Esophagus (tissue), 2 donors: ENCODE results near the gene SAMD9. TPM values are rescaled to one million over a fixed set of nuclear protein-coding genes. Genes with fewer than 3 reads are reported as not detected.
"Not testable (repeated sequence)": the region's sequence is repeated elsewhere in the genome, so short reads cannot be mapped to it uniquely, and the experiment has no call there.

Experiments used
- H3K27ac ChIP-seq, 2 donors: one replicate each; pipeline ENCODE4 v1.5.1; 2013; ENCODE audit warnings: low read depth in 2 of 2, mild to moderate bottlenecking in 2 of 2, inconsistent platforms in 1 of 2, low read length in 1 of 2, moderate library complexity in 1 of 2
- H3K27me3 ChIP-seq, 2 donors: one replicate each; pipeline ENCODE4 v1.6.1; 2013; ENCODE audit warnings: low read length in 2 of 2, control low read depth in 1 of 2, mild to moderate bottlenecking in 1 of 2; ENCODE audit not compliant: insufficient read depth in 2 of 2, control insufficient read depth in 1 of 2
- H3K36me3 ChIP-seq, 2 donors: one replicate each; pipeline ENCODE4 v1.6.1; 2013; ENCODE audit warnings: low read length in 1 of 2; ENCODE audit not compliant: control insufficient read depth in 2 of 2, insufficient read depth in 2 of 2
- H3K4me1 ChIP-seq, 2 donors: one replicate each; pipeline ENCODE4 v1.6.1; 2013; ENCODE audit warnings: low read length in 1 of 2; ENCODE audit not compliant: control insufficient read depth in 2 of 2, insufficient read depth in 2 of 2
- H3K4me3 ChIP-seq, 2 donors: one replicate each; pipeline ENCODE4 v1.5.1; 2013; ENCODE audit warnings: low read length in 2 of 2, mild to moderate bottlenecking in 2 of 2, low read depth in 1 of 2, moderate library complexity in 1 of 2
- H3K9me3 ChIP-seq, 2 donors: one replicate each; pipeline ENCODE4 v1.6.1; 2013; ENCODE audit warnings: mild to moderate bottlenecking in 2 of 2, low read depth in 1 of 2, low read length in 1 of 2, moderate library complexity in 1 of 2; ENCODE audit not compliant: control insufficient read depth in 2 of 2, insufficient read depth in 1 of 2
- WGBS, 2 donors: extraction: QIAGEN DNeasy Blood & Tissue Kit; methylation state at CpG; one replicate each; pipeline ENCODE4 v1.1.7; 2013; 5-methylcytosine and 5-hydroxymethylcytosine counted together
- polyA plus RNA-seq, 2 donors: library from polyadenylated mRNA; stranded (reverse); fragments of 200-250 nt; gene quantifications; one replicate each; pipeline ENCODE4 v1.2.3, GENCODE V29; 2013
- donor health status: healthy with polysubstance abuse.
- donor health status: Bipolar disorder and iron deficiency.

The SAMD9 gene
- polyA plus RNA-seq, 2 donors: 22.1 to 25.2 TPM

DNA sequence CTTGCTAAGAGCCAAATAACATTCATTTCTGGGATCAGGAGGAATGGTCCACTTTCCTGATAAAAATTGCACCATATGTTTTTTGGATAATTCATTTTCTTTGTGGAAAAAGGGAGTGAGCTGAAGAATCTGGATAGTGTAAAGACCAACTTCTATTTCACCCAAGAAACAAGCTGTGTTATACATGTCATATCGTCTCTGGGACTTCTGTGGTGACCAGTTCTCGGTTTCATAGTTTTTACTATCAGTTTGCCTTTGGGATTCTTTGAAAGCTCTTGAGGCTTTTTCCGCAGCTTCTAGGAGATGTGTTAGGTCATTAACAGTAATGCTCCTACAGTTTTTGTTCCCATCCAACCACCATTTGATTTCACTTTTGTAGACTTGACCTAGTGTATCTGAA, 14.4 kb upstream of the SAMD9 start:
- Histone ChIP-seq H3K36me3 (peaks cover 0 to 2% of the 10 kb centered on the region in 2 donors), H3K27ac (no peak overlapping the region), H3K9me3 (no peaks in the 10 kb centered on the region), H3K4me3 (no peak overlapping the region), H3K4me1 (no peaks in the 10 kb centered on the region), H3K27me3 (no peaks in the 10 kb centered on the region)
- 91% methylated on average over 3 of the region's 3 CpGs for WGBS, 2 donors

DNA sequence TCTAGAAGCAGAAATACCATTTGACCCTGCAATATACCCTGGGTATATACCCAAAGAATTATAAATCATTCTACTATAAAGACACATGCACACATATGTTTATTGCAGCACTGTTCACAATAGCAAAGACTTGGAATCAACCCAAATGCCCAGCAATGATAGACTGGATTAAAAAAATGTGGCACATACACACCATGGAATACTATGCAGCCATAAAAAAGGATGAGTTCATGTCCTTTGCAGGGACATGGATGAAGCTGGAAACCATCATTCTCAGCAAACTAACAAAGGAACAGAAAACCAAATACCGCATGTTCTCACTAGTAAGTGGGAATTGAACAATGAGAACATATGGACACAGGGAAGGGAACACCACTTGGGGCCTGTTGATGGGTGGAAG, 9.2 kb upstream of the SAMD9 start:
- not testable (repeated sequence) for H3K4me1 ChIP-seq, H3K27me3 ChIP-seq, H3K9me3 ChIP-seq, H3K4me3 ChIP-seq, H3K27ac ChIP-seq, H3K36me3 ChIP-seq
- 94 to 98% methylated on average over 1 of the region's 1 CpG for WGBS, 2 donors

DNA sequence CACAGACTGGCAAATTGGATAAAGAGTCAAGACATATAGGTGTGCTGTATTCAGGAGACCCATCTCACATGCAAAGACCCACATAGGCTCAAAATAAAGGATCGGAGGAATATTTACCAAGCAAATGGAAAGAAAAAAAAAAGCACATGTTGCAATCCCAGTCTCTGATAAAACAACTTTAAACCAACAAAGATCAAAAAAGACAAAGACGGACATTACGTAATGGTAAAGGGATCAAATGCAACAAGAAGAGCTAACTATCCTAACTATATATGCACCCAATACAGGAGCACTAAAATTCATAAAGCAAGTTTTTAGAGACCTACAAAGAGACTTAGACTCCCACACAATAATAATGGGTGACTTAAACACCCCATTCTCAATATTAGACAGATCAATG, 5.8 kb upstream of the SAMD9 start:
- 85 to 89% methylated on average over 3 of the region's 3 CpGs for WGBS, 2 donors
- not testable (repeated sequence) for H3K36me3 ChIP-seq, H3K4me1 ChIP-seq, H3K4me3 ChIP-seq, H3K27me3 ChIP-seq, H3K27ac ChIP-seq, H3K9me3 ChIP-seq

DNA sequence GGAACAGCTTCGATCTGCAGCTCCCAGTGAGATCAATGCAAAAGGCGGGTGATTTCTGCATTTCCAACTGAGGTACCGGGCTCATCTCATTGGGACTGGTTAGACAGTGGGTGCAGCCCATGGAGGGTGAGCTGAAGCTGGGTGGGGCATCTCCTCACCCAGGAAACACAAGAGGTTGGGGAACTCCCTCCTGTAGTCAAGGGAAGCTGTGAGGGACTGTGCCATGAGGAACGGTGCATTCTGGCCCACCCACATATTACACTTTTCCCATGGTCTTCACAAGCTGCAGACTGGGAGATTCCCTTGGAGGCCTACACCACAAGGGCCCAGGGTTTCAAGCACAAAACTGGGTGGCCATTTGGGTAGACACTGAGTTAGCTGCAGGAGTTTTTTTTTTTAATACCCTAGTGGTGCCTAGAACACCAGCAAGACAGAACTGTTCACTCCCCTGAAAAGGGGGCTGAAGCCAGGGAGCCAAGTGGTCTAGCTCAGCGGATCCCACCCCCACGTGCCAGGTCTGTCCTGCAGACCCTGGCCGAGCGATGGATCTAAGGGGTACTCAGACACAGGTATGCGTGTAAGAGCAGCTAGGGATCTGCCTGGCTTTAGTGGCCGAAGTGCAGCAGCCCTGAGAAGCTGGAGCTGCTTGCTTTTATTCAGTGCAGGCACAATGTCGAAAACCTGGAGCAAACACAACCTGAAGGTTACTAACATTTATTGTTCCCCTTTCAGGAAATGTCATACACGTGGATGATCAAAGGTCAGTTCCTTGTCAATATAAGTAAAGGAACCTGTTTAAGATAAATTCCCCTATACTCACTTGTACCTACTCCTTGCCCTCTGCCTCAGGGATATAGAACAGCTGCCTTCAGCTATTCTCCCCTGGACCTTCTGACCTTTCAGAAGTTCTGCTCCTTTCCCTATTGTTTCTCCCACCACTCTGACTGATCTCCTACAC, 3.1 kb upstream of the SAMD9 start:
- WGBS, 2 donors: 89 to 90% methylated on average over 12 of the region's 12 CpGs
- no peak overlapping the region for H3K4me3 ChIP-seq
- H3K36me3 ChIP-seq: no peaks in the 10 kb centered on the region
- H3K4me1 ChIP-seq: peaks cover 0 to 9% of the 10 kb centered on the region in 2 donors
- peaks cover 0 to 2% of the 10 kb centered on the region in 2 donors for H3K9me3 ChIP-seq
- no peak overlapping the region for H3K27ac ChIP-seq
- H3K27me3 ChIP-seq: no peaks in the 10 kb centered on the region

DNA sequence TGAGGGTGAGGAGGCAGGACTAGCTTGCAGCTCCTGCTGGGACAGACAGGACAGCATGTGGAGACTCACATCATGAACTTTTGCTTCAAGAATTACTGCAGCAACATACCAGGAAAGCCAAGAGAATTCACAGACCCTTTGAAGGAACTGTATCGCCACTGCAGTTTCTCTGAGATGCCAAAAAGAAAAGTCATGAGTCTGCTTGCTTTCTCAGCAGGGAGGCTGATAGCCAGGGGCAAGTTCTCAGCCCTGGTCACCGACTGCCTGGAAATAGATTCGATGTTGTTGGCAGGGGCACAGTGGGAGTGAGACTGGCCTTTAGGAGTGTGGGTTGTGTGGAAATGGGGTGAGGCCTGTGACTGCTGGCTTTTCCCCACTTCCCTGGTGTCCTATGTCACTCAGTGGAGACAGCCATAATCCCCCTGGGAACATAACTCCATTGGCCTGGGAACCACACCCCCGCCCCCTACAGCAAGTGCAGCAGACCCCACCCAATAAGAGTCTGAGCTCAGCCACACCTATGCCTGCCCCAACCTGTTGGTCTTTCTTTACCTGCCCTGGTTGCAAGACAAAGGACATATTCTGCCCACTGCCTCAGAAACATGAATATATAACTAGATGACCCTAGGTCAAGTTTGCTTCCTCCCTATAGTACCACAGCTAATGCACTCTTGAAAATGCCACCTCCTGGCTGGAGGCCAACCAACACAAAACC, 1.6 kb upstream of the SAMD9 start:
- Histone ChIP-seq H3K27ac (peak overlapping the region; percentile 61 to 82), H3K4me3 (no peak overlapping the region), H3K36me3 (no peaks in the 10 kb centered on the region), H3K4me1 (peaks cover 0 to 9% of the 10 kb centered on the region in 2 donors), H3K27me3 (no peaks in the 10 kb centered on the region), H3K9me3 (peaks cover 0 to 2% of the 10 kb centered on the region in 2 donors)
- WGBS, 2 donors: 60 to 70% methylated on average over 4 of the region's 4 CpGs

DNA sequence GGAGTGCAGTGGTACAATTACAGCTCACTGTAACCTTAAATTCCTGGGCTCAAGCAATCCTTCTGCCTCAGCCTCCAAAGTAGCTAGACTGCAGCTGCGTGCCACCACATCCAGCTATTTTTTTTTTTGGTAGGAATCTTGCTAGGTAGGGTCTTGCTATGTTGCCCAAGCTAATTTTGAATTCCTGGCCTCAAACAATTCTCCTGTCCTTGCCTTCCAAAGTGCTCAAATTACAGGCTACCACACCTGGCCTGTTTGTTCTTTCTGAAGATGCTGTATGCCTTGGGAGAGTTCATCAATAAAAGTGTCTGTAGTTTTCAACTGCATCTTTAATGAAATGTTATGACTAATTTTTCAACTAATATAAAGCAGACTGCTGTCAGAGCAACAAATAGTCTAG, 452 bp downstream of the SAMD9 start:
- Histone ChIP-seq H3K4me3 (peak overlapping the region; percentile 50 to 57), H3K27me3 (no peaks in the 10 kb centered on the region), H3K4me1 (peaks cover 0 to 9% of the 10 kb centered on the region in 2 donors), H3K36me3 (no peaks in the 10 kb centered on the region), H3K27ac (peak overlapping the region; percentile 63 to 71), H3K9me3 (peaks cover 0 to 2% of the 10 kb centered on the region in 2 donors)
- WGBS, 2 donors: 64 to 78% methylated on average over 1 of the region's 1 CpG

DNA sequence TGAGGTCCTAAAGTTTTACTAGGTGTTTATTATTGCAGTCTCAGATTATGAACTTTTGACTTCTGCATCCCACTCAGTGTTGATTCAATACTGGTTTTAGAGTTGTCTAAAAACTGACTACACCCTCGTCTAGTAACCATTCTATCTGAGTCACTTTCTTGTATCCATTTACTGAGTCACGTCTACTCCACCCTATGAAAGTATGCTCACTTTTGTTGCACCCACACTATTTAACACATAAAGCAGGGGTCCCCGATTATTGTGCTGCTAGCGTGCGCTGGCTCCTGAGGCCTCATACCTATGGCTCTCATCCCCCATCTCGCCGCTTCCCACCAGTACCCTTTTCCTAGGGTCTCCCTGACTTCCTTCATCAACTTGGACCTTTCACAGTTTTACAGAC, 2.0 kb downstream of the SAMD9 start:
- Histone ChIP-seq H3K9me3 (peaks cover 0 to 2% of the 10 kb centered on the region in 2 donors), H3K36me3 (no peaks in the 10 kb centered on the region), H3K27me3 (no peaks in the 10 kb centered on the region), H3K4me1 (peaks cover 0 to 9% of the 10 kb centered on the region in 2 donors), H3K4me3 (peak overlapping the region; percentile 34 to 57), H3K27ac (peak overlapping the region; percentile 85 to 96)
- 61 to 71% methylated on average over 7 of the region's 7 CpGs for WGBS, 2 donors

DNA sequence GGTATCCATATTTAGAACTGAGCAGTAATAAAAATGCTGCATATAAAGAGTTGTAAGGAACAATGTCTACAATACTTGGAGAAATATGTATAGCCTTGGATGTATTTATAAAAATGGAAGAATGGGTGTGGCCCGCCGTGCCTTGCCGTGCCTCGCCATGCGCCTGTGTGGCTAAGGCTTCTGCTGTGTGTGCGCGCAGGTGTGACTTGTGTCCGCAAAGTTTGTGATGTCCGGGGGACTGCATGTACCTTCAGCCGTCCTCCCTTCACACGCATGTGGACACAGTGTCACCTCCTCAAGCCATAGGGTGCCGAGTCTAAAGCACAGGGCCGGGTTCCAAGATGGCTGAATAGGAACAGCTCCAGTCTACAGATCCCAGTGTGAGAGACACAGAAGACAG, 9.8 kb downstream of the SAMD9 start:
- Histone ChIP-seq H3K4me1 (no peaks in the 10 kb centered on the region), H3K9me3 (peaks cover 6 to 13% of the 10 kb centered on the region in 2 donors), H3K27me3 (no peaks in the 10 kb centered on the region), H3K27ac (no peak overlapping the region), H3K36me3 (peaks cover 12 to 16% of the 10 kb centered on the region in 2 donors), H3K4me3 (no peak overlapping the region)
- WGBS, 2 donors: 96 to 97% methylated on average over 13 of the region's 13 CpGs

DNA sequence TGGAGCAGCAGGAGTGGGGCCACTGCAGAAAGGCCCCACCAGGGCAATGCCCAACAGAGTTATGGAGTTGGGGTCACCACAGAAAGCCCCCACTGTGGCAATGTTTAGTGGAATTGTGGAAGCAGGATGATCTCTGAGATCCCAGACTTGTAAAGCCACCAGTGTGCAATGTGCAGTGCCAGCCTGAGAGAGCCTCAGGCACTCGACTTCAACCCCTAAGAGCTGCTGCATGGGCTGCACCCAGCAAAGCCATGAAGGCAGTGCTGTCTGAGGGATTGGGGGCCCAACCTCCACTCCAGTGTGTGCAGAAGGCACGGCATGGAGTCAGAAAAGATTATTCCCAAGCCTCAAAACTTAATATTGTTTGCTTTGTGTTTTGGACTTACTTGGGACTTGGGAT, 20.4 kb downstream of the SAMD9 start:
- H3K4me3 ChIP-seq: no peak overlapping the region
- no peaks in the 10 kb centered on the region for H3K36me3 ChIP-seq
- H3K9me3 ChIP-seq: no peaks in the 10 kb centered on the region
- no peaks in the 10 kb centered on the region for H3K4me1 ChIP-seq
- no peaks in the 10 kb centered on the region for H3K27me3 ChIP-seq
- WGBS, 2 donors: 75 to 77% methylated on average over 2 of the region's 2 CpGs
- no peak overlapping the region for H3K27ac ChIP-seq
